Lower leg skin (tissue), 3 donors: ENCODE data around the gene INSL3.

ENCODE experiments used
- POLR2A ChIP-seq, 2 donors: fragments of 450-650 bp; IDR thresholded peaks; one replicate each; pipeline ENCODE4 v1.6.1; 2016 to 2017; ENCODE audit warnings: antibody characterized with exemption in 2 of 2, mild to moderate bottlenecking in 1 of 2, moderate library complexity in 1 of 2
- TF ChIP-seq, protein P1 (sequence below), 3 donors: fragments of 450-650 bp; IDR thresholded peaks; one replicate each; pipeline ENCODE4 v1.5.1; 2016; ENCODE audit warnings: antibody characterized with exemption in 3 of 3, mild to moderate bottlenecking in 3 of 3, moderate library complexity in 2 of 3

DNA sequence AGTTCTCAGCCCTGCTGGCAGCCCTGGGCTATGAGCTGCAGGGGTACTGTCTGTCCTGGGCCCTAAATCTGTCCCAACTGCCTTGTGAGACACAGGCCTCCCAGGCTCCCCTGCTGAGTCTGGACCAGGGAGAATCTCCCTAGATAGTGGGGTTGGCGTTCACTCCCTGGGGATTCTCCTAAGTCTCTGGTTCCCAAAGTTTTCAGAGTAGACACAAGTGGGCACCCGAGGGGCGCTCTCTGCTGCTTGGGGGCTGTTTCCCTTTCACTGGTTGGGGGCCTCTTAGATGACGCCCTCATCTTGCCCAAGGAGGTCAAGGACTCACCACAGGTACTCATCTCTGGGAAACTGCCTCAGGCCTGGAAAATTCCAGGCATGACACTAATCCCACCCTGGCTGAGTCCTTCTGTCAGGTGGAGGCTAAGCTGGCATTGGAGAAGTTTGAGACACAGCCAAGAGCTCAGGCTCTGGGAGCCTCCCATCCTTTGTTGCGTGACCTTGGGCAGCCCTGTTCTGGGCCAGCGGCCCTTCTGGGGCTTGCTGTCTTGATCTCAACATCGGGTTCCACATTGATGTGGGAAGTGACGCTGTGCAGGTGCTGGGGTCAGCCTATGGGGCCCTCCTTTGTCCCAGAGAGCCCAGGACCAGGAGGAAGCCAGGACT, 42.3 kb upstream of the INSL3 start:
- TF ChIP-seq, protein P1, sequence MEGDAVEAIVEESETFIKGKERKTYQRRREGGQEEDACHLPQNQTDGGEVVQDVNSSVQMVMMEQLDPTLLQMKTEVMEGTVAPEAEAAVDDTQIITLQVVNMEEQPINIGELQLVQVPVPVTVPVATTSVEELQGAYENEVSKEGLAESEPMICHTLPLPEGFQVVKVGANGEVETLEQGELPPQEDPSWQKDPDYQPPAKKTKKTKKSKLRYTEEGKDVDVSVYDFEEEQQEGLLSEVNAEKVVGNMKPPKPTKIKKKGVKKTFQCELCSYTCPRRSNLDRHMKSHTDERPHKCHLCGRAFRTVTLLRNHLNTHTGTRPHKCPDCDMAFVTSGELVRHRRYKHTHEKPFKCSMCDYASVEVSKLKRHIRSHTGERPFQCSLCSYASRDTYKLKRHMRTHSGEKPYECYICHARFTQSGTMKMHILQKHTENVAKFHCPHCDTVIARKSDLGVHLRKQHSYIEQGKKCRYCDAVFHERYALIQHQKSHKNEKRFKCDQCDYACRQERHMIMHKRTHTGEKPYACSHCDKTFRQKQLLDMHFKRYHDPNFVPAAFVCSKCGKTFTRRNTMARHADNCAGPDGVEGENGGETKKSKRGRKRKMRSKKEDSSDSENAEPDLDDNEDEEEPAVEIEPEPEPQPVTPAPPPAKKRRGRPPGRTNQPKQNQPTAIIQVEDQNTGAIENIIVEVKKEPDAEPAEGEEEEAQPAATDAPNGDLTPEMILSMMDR (IDR thresholded peaks at IDR 0.05) = no peak
- no peak for TF ChIP-seq POLR2A (IDR thresholded peaks at IDR 0.05)
